GM19043 (cell line): ENCODE results near the gene GABBR2.

Experiments used
- ATAC-seq: cut with Tn5 transposase; IDR thresholded peaks from one replicate; pipeline ENCODE4 v1.9.1; 2021; ENCODE audit warnings: low read depth; ENCODE audit not compliant: unreplicated experiment

GABBR2 gene

GRCh38 chr9:98364086-98364485 is 344.6 kb downstream of the GABBR2 start:
- ATAC-seq = no peak

- no peak for ATAC-seq
Measured at GRCh38 chr9:98363644-98364043, 345.1 kb downstream of the GABBR2 start.

- ATAC-seq = no peak
Measured at GRCh38 chr9:98362624-98363252, 346.0 kb downstream of the GABBR2 start.

- ATAC-seq = no peak
Measured at GRCh38 chr9:98361645-98362044, 347.1 kb downstream of the GABBR2 start.

- no peak for ATAC-seq
Measured at GRCh38 chr9:98360176-98360708, 348.5 kb downstream of the GABBR2 start.

GRCh38 chr9:98359569-98359968 is 349.2 kb downstream of the GABBR2 start:
- ATAC-seq = no peak

GRCh38 chr9:98357921-98358535 is 350.7 kb downstream of the GABBR2 start:
- no peak for ATAC-seq

- ATAC-seq = no peak
Measured at GRCh38 chr9:98356953-98357690, 351.6 kb downstream of the GABBR2 start.

GRCh38 chr9:98356326-98356725 is 352.4 kb downstream of the GABBR2 start:
- no peak for ATAC-seq

- ATAC-seq = no peak
Measured at GRCh38 chr9:98351370-98351769, 357.4 kb downstream of the GABBR2 start.

- no peak for ATAC-seq
Measured at GRCh38 chr9:98347642-98348041, 361.1 kb downstream of the GABBR2 start.

- ATAC-seq = no peak
Measured at GRCh38 chr9:98345011-98345410, 363.7 kb downstream of the GABBR2 start.

GRCh38 chr9:98344581-98344980 is 364.2 kb downstream of the GABBR2 start:
- ATAC-seq = no peak

GRCh38 chr9:98342820-98343210 is 365.9 kb downstream of the GABBR2 start:
- no peak for ATAC-seq

GRCh38 chr9:98342098-98342819 is 366.5 kb downstream of the GABBR2 start:
- no peak for ATAC-seq

GRCh38 chr9:98341157-98342097 is 367.3 kb downstream of the GABBR2 start:
- no peak for ATAC-seq

GRCh38 chr9:98339987-98340800 is 368.5 kb downstream of the GABBR2 start:
- no peak for ATAC-seq

- no peak for ATAC-seq
Measured at GRCh38 chr9:98335661-98336060, 373.1 kb downstream of the GABBR2 start.

GRCh38 chr9:98334796-98335195 is 373.9 kb downstream of the GABBR2 start:
- no peak for ATAC-seq
